Liver (tissue), 3 donors: ENCODE data around the gene POMT2.

Experiments used
- ATF3 ChIP-seq: IDR thresholded peaks from 2 replicates; pipeline ENCODE4 v1.6.1; 2016; ENCODE audit warnings: antibody characterized with exemption
- CTCF ChIP-seq: fragments of 150-350 bp; IDR thresholded peaks from 2 replicates; pipeline ENCODE4 v1.5.1; 2017; ENCODE audit warnings: improper control_type of control experiment, low read depth, low read length; ENCODE audit not compliant: missing input control
- EGR1 ChIP-seq, 2 donors: IDR thresholded peaks; 2 replicates each; pipeline ENCODE4 v1.6.1; 2016 to 2018; ENCODE audit warnings: antibody characterized with exemption in 2 of 2, low read depth in 2 of 2
- FOXA1 ChIP-seq: IDR thresholded peaks from 2 replicates; pipeline ENCODE4 v1.6.1; 2016; ENCODE audit warnings: antibody characterized with exemption
- FOXA2 ChIP-seq: IDR thresholded peaks from 2 replicates; pipeline ENCODE4 v1.6.1; 2016; ENCODE audit warnings: antibody characterized with exemption
- GABPA ChIP-seq, 2 donors: IDR thresholded peaks in 1 of 2; conservative IDR thresholded peaks in 1 of 2; 2 replicates each; pipeline ENCODE4 v1.6.1; 2016; ENCODE audit warnings: antibody characterized with exemption in 2 of 2, mild to moderate bottlenecking in 1 of 2, moderate library complexity in 1 of 2
- JUND ChIP-seq, 2 donors: IDR thresholded peaks; 2 replicates each; pipeline ENCODE4 v1.6.1; 2016; ENCODE audit warnings: antibody characterized with exemption in 2 of 2
- MAX ChIP-seq: IDR thresholded peaks from 2 replicates; pipeline ENCODE4 v1.6.1; 2016; ENCODE audit warnings: antibody characterized with exemption
- NR2F2 ChIP-seq: IDR thresholded peaks from 2 replicates; pipeline ENCODE4 v1.6.1; 2016; ENCODE audit warnings: antibody characterized with exemption
- TAF1 ChIP-seq: conservative IDR thresholded peaks from 2 replicates; pipeline ENCODE4 v1.6.1; 2016; ENCODE audit warnings: antibody characterized with exemption, mild to moderate bottlenecking
- YY1 ChIP-seq: IDR thresholded peaks from 2 replicates; pipeline ENCODE4 v1.6.1; 2016; ENCODE audit warnings: antibody characterized with exemption, mild to moderate bottlenecking
- donor health status: healthy.
- donor health status: healthy.

- TF ChIP-seq CTCF (no peak), EGR1 (IDR thresholded peaks at IDR 0.05; ENCODE audit: low read depth in 2 of 2) (no peak), ATF3 (no peak), FOXA1 (no peak), TAF1 (no peak), MAX (no peak), GABPA (IDR thresholded peaks at IDR 0.05 in 1 of 2, conservative IDR thresholded peaks at IDR 0.05 in 1 of 2) (no peak), JUND (IDR thresholded peaks at IDR 0.05) (no peak), YY1 (no peak), NR2F2 (no peak), FOXA2 (no peak)
Observed at GRCh38 chr14:77327111-77327510, 6.4 kb upstream of the POMT2 start.
